Measurements from ENCODE around the gene ZNF320. TPM values are rescaled to one million over a fixed set of nuclear protein-coding genes. Genes with fewer than 3 reads are reported as not detected.
"Not testable (repeated sequence)": the region's sequence is repeated elsewhere in the genome, so short reads cannot be mapped to it uniquely, and the experiment has no call there.

The ZNF320 gene
- 1 to 10 TPM; 4.0 to 5.1 TPM for total RNA-seq
- total RNA-seq = 6.8 to 25.4 reads per million in 2 donors

DNA sequence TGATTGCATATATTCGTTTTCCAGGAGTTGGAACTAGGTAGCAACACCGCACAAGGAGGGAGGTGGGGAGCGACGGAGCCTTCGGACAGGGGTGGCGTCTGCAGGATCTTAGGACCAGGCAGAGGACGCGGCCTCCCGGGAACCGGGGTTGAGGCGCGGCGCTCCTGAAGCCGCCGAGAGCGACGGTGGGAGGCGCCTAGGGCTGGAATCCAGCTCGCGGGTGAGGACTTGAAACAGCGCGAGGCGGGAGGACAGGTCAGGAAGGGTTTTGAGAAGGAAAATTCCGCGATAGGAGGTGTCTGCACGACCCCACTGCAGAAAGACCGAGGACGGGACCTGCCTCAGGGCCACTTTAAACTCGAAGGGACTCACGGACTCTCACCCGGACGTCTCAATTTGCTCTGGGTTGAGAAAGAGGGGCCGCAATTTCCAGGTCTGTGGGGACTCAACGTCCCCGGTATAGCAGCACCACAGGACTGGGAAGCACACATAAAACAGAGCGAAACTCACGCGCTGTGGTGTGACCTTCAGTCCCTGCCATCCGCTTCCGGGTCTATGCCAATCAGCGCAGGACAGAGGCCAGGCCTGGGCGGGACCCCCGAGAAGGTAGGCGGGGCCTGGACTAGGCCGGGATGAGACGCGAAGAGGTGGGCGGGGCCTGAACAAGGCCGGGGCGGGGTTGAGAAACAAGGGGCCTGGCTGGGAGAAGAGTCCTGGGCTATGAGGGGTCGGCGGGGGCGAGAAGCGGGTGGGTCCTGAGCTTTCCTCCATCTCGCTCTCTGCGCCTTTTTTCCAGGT is at the start of gene ZNF320:
Gene ZNF320 (minus strand): TSS at position 498 of the 798 bp plus-strand sequence. CDS start 7,380 bp downstream, outside the sequence.
- peak within 1 kb of the TSS; percentile 54 for H3K27ac Mint-ChIP-seq
- peaks cover 12% of the 10 kb centered on the region for H3K4me1 Mint-ChIP-seq
- H3K4me3 Mint-ChIP-seq = peak within 1 kb of the TSS; percentile 90
- H3K27me3 Mint-ChIP-seq = no peaks in the 10 kb centered on the region
- ATAC-seq = peak; percentile 100
- H3K36me3 Mint-ChIP-seq (ENCODE audit: low read depth) = peaks cover 4% of the 10 kb centered on the region
- H3K9me3 ChIP-seq (ENCODE audit: control insufficient read depth, low read length, poor library complexity, severe bottlenecking) = no peaks in the 10 kb centered on the region
- peak; percentile 78 to 85 (median 83) for DNase-seq

DNA sequence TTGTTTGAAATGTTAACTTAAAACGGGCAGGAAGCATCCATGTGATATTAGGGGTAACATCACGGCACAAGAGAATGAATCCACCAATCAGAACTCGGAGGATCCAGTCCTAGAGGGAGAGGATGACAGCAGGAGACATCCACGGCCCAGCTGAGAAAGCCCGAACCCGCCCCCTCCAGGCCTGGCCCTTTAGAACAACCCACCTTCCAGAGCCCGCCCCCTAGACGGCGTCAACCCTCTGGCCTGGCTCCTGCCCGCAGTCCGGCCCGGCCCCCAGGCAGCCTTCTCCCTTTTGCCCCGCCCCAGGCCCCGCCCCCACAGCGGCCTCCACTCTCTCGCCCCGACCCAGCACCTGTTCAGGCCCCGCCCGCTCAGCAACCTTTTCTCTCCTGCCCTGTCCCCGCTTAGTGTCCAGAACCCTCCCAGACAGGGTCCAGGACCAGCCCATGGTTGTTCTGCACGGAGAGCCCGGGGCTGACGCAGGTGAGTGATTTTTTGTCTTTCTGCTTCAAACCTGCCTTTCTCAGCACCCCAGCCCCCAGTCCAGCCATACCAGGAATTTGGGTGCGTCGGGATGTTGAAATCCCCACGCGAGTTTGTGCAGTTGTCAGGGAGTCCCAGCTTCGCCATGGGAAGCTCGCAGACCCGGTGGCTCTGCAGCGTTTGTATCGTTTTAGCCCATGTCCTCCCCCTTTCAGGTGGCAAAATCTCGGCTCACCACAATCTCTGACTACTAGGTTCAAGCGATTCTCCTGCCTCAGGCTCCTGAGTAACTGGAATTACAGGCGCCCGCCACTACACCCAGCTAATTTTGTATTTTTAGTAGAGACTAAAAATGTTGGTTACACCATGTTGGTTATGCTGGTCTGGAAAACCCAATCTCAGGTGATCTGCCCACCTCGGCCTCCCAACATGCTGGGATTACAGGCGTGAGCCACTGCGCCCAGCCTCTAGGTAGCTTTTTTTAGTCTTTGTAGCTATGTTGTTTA is 49.2 kb upstream of the ZNF320 start:
- Mint-ChIP-seq H3K36me3 (ENCODE audit: low read depth) (peaks cover 5% of the 10 kb centered on the region), H3K27ac (no peak overlapping the region), H3K4me3 (no peak overlapping the region), H3K27me3 (no peaks in the 10 kb centered on the region), H3K4me1 (peaks cover 5% of the 10 kb centered on the region)
- peaks cover 24% of the 10 kb centered on the region for H3K9me3 ChIP-seq (ENCODE audit: control insufficient read depth, low read length, poor library complexity, severe bottlenecking)
- DNase-seq (no peak), ATAC-seq (no peak)

DNA sequence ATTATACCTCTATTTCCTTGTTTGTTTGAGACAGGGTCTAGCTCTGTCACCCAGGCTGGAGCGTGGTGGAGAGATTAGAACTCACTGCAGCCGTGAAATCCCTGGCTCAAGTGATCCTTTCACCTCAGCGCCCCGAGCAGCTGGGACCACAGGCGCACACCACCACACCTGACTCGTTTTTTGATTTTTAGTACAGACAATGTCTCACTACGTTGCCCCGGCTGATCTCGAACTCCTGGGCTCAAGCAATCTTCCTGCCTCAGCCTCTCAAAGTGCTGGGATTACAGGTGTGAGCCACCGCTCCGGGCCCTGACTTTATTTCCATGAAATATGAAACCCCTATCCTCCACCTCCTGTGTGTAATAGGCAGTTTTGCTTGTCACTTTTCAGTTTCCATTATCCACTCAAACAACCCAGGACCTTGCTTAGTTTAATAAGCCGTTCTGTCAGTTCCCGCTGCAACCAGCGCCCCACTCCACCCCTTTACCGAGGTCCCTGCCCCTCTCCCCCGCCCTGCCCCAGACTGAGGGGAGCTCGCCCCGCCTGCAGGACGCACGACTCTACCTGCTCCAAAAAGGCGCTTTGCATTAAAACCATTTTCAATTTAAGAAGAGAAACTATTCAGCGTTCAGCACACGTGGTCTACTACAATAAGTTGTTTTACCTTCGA is 48.4 kb upstream of the ZNF320 start:
- Mint-ChIP-seq H3K36me3 (ENCODE audit: low read depth) (peaks cover 8% of the 10 kb centered on the region), H3K27me3 (no peaks in the 10 kb centered on the region), H3K27ac (no peak overlapping the region), H3K4me1 (peaks cover 10% of the 10 kb centered on the region), H3K4me3 (no peak overlapping the region)
- ATAC-seq = no peak
- peaks cover 17% of the 10 kb centered on the region for H3K9me3 ChIP-seq (ENCODE audit: control insufficient read depth, low read length, poor library complexity, severe bottlenecking)
- DNase-seq = no peak

DNA sequence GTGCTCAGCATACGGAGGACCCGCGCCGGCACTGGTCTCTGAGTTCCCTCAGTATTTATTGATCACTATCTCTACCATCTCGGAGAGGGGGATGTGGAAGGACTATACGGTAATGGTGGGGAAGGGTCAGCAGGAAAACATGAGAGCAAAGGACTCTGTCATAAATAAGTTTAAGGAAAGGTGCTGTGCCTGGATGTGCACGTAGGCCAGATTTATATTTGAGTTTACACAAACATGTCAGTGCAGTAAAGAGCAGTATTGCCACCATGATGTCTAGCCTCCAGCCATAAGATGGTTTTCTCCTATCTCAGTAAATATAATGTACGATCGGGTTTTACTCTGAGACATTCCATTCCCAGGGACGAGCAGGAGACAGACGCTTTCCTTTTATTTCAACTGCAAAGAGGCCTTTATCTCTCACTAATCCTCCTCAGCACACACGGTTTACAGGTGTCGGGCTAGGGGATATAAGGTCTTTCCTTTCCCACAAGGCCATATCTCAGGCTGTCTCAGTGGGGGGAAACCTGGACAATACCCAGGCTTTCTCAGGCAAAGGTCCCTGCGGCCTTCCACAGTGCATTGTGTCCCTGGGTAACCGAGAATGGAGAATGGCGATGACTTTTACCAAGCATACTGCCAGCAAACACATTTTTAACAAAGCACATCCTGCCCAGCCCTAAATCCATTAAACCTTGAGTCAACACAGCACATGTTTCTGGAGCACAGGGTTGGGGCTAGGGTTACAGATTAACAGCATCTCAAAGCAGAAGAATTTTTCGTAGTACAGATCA is 47.5 kb upstream of the ZNF320 start:
- not testable (repeated sequence) for H3K27me3 Mint-ChIP-seq; H3K27ac Mint-ChIP-seq; ATAC-seq; DNase-seq; H3K9me3 ChIP-seq (ENCODE audit: control insufficient read depth, low read length, poor library complexity, severe bottlenecking); H3K4me3 Mint-ChIP-seq; H3K36me3 Mint-ChIP-seq (ENCODE audit: low read depth)
- H3K4me1 Mint-ChIP-seq = peaks cover 10% of the 10 kb centered on the region

GRCh38 chr19:52943884-52944643 is 46.6 kb upstream of the ZNF320 start:
- no peaks in the 10 kb centered on the region for H3K27me3 Mint-ChIP-seq
- H3K4me1 Mint-ChIP-seq = peaks cover 12% of the 10 kb centered on the region
- no peak overlapping the region for H3K4me3 Mint-ChIP-seq
- peaks cover 6% of the 10 kb centered on the region for H3K9me3 ChIP-seq (ENCODE audit: control insufficient read depth, low read length, poor library complexity, severe bottlenecking)
- ATAC-seq (no peak), DNase-seq (no peak)
- H3K36me3 Mint-ChIP-seq (ENCODE audit: low read depth) = peaks cover 2% of the 10 kb centered on the region
- no peak overlapping the region for H3K27ac Mint-ChIP-seq

DNA sequence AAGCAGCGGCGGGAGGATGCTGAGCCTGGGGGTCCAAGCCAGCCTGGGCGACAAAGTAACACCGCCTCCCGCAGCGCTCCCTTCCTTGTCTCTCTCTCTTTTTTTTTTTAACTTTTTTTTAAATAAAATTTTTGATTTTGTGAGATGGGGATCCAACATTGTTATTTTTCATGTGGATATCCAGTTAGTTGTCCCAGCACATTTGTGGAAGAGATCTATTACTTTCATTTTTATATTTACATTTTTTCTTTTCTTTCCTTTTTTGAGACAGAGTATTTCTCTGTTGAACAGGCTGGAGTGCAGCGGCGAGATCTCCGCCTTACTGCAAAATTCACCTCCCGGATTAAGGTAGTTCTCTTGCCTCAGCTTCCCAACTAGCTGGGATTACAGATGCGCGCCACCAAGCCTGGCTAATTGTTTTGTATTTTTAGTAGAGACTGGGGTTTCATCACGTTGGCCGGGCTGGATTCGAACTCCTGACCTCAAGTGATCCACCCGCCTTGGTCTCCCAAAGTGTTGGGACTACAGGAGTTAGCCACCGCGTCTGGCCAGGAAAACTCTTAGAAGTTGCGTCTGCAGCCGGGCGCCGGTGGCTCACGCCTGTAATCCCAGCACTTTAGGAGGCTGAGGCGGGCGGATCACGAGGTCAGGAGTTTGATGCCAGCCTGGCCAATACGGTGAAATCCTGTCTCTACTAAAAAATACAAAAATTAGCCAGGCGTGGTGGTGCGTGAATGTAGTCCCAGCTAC is 45.9 kb upstream of the ZNF320 start:
- H3K4me1 Mint-ChIP-seq = peaks cover 16% of the 10 kb centered on the region
- DNase-seq (no peak), ATAC-seq (no peak)
- H3K9me3 ChIP-seq (ENCODE audit: control insufficient read depth, low read length, poor library complexity, severe bottlenecking) = peaks cover 5% of the 10 kb centered on the region
- no peaks in the 10 kb centered on the region for H3K27me3 Mint-ChIP-seq
- no peak overlapping the region for H3K27ac Mint-ChIP-seq
- peaks cover 2% of the 10 kb centered on the region for H3K36me3 Mint-ChIP-seq (ENCODE audit: low read depth)
- peak overlapping the region; percentile 90 for H3K4me3 Mint-ChIP-seq

DNA sequence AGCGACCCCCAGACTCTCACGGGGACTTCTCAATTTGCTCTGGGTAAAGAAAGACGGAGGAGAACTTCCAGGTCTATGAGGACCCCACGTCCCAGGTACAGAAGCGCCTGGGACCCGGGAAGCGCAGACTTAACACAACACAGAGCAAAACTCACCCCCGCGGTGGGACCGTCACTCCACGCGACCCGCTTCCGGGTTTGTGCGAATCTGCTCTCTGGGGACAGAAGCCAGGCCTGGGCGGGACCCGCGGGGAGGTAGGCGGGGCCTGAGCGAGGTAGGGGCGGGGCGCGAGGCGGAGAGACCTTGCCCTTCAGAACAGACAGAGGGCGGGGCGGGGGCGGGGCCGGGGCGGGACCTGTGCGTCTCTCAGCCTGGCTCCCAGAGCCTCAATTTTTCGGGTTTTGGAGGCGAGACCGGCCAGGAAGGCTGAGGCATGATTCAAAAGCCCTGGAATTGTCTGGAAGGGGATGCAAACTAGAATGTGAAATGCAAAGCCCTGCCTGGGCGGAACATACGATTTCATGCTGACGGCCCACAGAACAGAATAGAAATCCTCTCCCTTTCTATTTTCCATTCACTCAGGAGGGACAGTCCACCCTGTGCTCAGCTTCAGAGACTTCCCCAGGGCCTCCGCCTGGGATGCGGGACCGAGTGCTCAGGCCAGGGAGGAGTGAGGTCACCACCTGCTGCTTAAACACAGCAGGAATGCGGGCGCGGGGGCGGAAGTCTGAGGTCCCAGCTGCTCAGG is 45.1 kb upstream of the ZNF320 start:
- DNase-seq (peak; percentile 89 to 94 (median 93)), ATAC-seq (peak; percentile 99)
- Mint-ChIP-seq H3K36me3 (ENCODE audit: low read depth) (peaks cover 2% of the 10 kb centered on the region), H3K4me1 (peaks cover 16% of the 10 kb centered on the region), H3K27ac (peak overlapping the region; percentile 90), H3K27me3 (no peaks in the 10 kb centered on the region), H3K4me3 (peak overlapping the region; percentile 90)
- H3K9me3 ChIP-seq (ENCODE audit: control insufficient read depth, low read length, poor library complexity, severe bottlenecking) = no peaks in the 10 kb centered on the region

- H3K9me3 ChIP-seq (ENCODE audit: control insufficient read depth, low read length, poor library complexity, severe bottlenecking) = no peaks in the 10 kb centered on the region
- peak; percentile 38 for ATAC-seq
- peaks cover 16% of the 10 kb centered on the region for H3K4me1 Mint-ChIP-seq
- H3K4me3 Mint-ChIP-seq = peak overlapping the region; percentile 90
- peak overlapping the region; percentile 90 for H3K27ac Mint-ChIP-seq
- peaks cover 2% of the 10 kb centered on the region for H3K36me3 Mint-ChIP-seq (ENCODE audit: low read depth)
- DNase-seq = peak in 1 of 3 donors; percentile 13
- H3K27me3 Mint-ChIP-seq = no peaks in the 10 kb centered on the region
Observed at GRCh38 chr19:52941941-52942385, 44.5 kb upstream of the ZNF320 start.

- Mint-ChIP-seq H3K4me1 (peaks cover 16% of the 10 kb centered on the region), H3K27ac (peak overlapping the region; percentile 90), H3K4me3 (peak overlapping the region; percentile 90)
- not testable (repeated sequence) for DNase-seq; H3K9me3 ChIP-seq (ENCODE audit: control insufficient read depth, low read length, poor library complexity, severe bottlenecking); H3K36me3 Mint-ChIP-seq (ENCODE audit: low read depth); H3K27me3 Mint-ChIP-seq; ATAC-seq
Observed at GRCh38 chr19:52941523-52941922, 44.1 kb upstream of the ZNF320 start.

DNA sequence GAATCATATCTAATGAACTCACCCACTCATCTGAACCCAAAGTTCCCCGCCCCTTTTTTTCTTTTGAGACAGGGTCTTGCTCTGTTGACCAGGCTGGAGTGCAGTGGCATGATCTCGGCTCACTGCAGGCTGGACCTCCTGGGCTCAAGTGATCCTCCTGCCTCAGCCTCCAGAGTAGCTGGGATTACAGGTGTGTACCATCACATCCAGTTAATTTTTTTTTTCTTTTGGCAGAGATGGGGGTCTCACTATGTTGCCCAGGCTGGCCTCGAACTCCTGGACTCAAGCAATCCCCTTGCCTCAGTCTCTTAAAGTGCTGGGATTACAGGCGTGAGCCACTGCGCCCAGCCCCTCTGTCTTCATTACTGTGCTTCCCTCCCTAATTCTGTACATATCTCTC is 43.5 kb upstream of the ZNF320 start:
- not testable (repeated sequence) for H3K9me3 ChIP-seq (ENCODE audit: control insufficient read depth, low read length, poor library complexity, severe bottlenecking); ATAC-seq; DNase-seq; H3K27me3 Mint-ChIP-seq; H3K36me3 Mint-ChIP-seq (ENCODE audit: low read depth)
- Mint-ChIP-seq H3K4me3 (peak overlapping the region; percentile 90), H3K27ac (peak overlapping the region; percentile 90), H3K4me1 (peaks cover 16% of the 10 kb centered on the region)

DNA sequence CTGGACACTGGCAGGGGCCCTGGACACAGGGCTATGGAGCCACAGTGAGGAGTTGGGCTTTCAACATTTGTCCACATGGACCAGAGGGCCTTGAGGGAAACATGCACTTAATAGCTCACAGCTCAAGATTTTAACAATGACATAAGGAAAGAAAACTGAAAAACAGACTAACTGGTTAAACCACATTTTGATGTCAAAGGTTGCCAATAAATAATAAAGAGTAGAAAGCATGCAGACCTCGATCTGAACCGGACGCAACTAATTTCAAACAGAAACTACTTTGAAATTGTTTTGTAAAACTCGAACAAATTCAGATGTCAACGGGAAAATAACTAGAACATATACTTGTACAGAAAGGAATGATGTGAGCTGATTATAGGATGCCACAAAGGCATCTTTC is 41.3 kb upstream of the ZNF320 start:
- no peak for ATAC-seq
- Mint-ChIP-seq H3K4me1 (peaks cover 16% of the 10 kb centered on the region), H3K4me3 (peak overlapping the region; percentile 7), H3K27me3 (no peaks in the 10 kb centered on the region), H3K36me3 (ENCODE audit: low read depth) (peaks cover 6% of the 10 kb centered on the region), H3K27ac (no peak overlapping the region)
- no peaks in the 10 kb centered on the region for H3K9me3 ChIP-seq (ENCODE audit: control insufficient read depth, low read length, poor library complexity, severe bottlenecking)
- DNase-seq = no peak

Measured in T-helper 17 cell (primary cell).